Stimulated activated memory B cell treated with anti-CD40 and anti-IgM and Interleukin-4, amounts not matched to agents 10 μg/mL and 1 μg/mL and 100 μg/mL, for 72 hours (primary cell): ENCODE data around the gene STMND1.

Source experiments
- ATAC-seq: fragments of 150-1000 bp; cut with Tn5 transposase; 2 replicates; pipeline ENCODE4 v1.10.0; 2021
- H3K27ac Mint-ChIP-seq: one replicate; pipeline ENCODE4 v1.8.0; 2022; ENCODE audit warnings: mild to moderate bottlenecking, mixed read lengths
- H3K27me3 Mint-ChIP-seq: one replicate; pipeline ENCODE4 v1.8.0; 2022; ENCODE audit warnings: mixed read lengths
- H3K36me3 Mint-ChIP-seq: one replicate; pipeline ENCODE4 v1.8.0; 2022; ENCODE audit warnings: mixed read lengths
- H3K4me1 Mint-ChIP-seq: one replicate; pipeline ENCODE4 v1.8.0; 2022; ENCODE audit warnings: mixed read lengths
- H3K4me3 Mint-ChIP-seq: one replicate; pipeline ENCODE4 v1.8.0; 2022; ENCODE audit warnings: mild to moderate bottlenecking, moderate library complexity, mixed read lengths
- H3K9me3 Mint-ChIP-seq: one replicate; pipeline ENCODE4 v1.8.0; 2022; ENCODE audit warnings: mixed read lengths

Gene STMND1

GRCh38 chr6:17167327-17167979 is 65.6 kb downstream of the STMND1 start:
- no peak overlapping the region for H3K4me3 Mint-ChIP-seq
- peaks cover 11% of the 10 kb centered on the region for H3K27me3 Mint-ChIP-seq
- no peaks in the 10 kb centered on the region for H3K4me1 Mint-ChIP-seq
- peaks cover 3% of the 10 kb centered on the region for H3K9me3 Mint-ChIP-seq
- no peak for ATAC-seq
- H3K27ac Mint-ChIP-seq: no peak overlapping the region
- H3K36me3 Mint-ChIP-seq: no peaks in the 10 kb centered on the region

- no peaks in the 10 kb centered on the region for H3K36me3 Mint-ChIP-seq
- H3K4me1 Mint-ChIP-seq: no peaks in the 10 kb centered on the region
- H3K27me3 Mint-ChIP-seq: peaks cover under 1% of the 10 kb centered on the region
- no peak overlapping the region for H3K4me3 Mint-ChIP-seq
- no peak for ATAC-seq
- peaks cover 3% of the 10 kb centered on the region for H3K9me3 Mint-ChIP-seq
- H3K27ac Mint-ChIP-seq: no peak overlapping the region
Measured at GRCh38 chr6:17169291-17169690, 67.4 kb downstream of the STMND1 start.

- Mint-ChIP-seq H3K27ac (no peak overlapping the region), H3K4me1 (no peaks in the 10 kb centered on the region), H3K9me3 (peaks cover under 1% of the 10 kb centered on the region), H3K4me3 (no peak overlapping the region), H3K27me3 (no peaks in the 10 kb centered on the region), H3K36me3 (no peaks in the 10 kb centered on the region)
- no peak for ATAC-seq
Measured at GRCh38 chr6:17169711-17170110, 67.9 kb downstream of the STMND1 start.

GRCh38 chr6:17172836-17173470 is 71.1 kb downstream of the STMND1 start:
- Mint-ChIP-seq H3K36me3 (no peaks in the 10 kb centered on the region), H3K27me3 (no peaks in the 10 kb centered on the region), H3K9me3 (no peaks in the 10 kb centered on the region), H3K4me1 (no peaks in the 10 kb centered on the region), H3K4me3 (no peak overlapping the region), H3K27ac (no peak overlapping the region)
- no peak for ATAC-seq

GRCh38 chr6:17178326-17178725 is 76.5 kb downstream of the STMND1 start:
- Mint-ChIP-seq H3K4me3 (no peak overlapping the region), H3K4me1 (no peaks in the 10 kb centered on the region), H3K27me3 (peaks cover under 1% of the 10 kb centered on the region), H3K36me3 (no peaks in the 10 kb centered on the region), H3K9me3 (peaks cover 6% of the 10 kb centered on the region), H3K27ac (no peak overlapping the region)
- no peak for ATAC-seq

GRCh38 chr6:17178754-17179529 is 77.1 kb downstream of the STMND1 start:
- H3K36me3 Mint-ChIP-seq: no peaks in the 10 kb centered on the region
- H3K27me3 Mint-ChIP-seq: peaks cover 6% of the 10 kb centered on the region
- no peak for ATAC-seq
- no peak overlapping the region for H3K4me3 Mint-ChIP-seq
- H3K4me1 Mint-ChIP-seq: no peaks in the 10 kb centered on the region
- no peak overlapping the region for H3K27ac Mint-ChIP-seq
- peaks cover 6% of the 10 kb centered on the region for H3K9me3 Mint-ChIP-seq

GRCh38 chr6:17179530-17180073 is 77.8 kb downstream of the STMND1 start:
- ATAC-seq: no peak
- no peak overlapping the region for H3K27ac Mint-ChIP-seq
- H3K9me3 Mint-ChIP-seq: peaks cover 6% of the 10 kb centered on the region
- H3K4me1 Mint-ChIP-seq: no peaks in the 10 kb centered on the region
- H3K4me3 Mint-ChIP-seq: no peak overlapping the region
- H3K27me3 Mint-ChIP-seq: peaks cover 9% of the 10 kb centered on the region
- H3K36me3 Mint-ChIP-seq: no peaks in the 10 kb centered on the region
